GM21526 (cell line): ENCODE results near the gene SLC41A1.
A peak's percentile ranks its signal among the peaks of the same experiment; 100 is the strongest.

Source experiments
- ATAC-seq: cut with Tn5 transposase; IDR thresholded peaks from one replicate; pipeline ENCODE4 v1.9.1; 2021; ENCODE audit warnings: moderate library complexity; ENCODE audit not compliant: unreplicated experiment, low FRiP score

Gene SLC41A1

DNA sequence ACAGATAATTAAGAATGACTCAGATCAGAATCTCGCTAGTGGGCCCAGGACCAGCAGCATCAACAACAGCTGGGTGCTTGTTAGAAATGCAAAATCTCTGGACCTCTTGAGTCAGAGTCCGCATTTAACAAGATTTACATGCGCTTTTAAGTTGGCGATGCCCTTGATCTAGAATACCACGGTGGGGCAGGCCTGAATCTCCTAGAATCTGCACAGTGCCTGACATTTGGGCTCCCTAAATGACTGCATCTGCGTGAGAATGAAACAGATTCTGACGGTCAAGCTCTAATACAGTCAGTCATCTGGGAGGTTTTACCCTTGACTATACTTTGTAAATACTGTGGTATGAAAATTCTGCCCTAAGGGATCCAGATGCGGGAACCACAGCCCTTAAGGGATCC, 20.5 kb downstream of the SLC41A1 start:
- ATAC-seq: no peak

DNA sequence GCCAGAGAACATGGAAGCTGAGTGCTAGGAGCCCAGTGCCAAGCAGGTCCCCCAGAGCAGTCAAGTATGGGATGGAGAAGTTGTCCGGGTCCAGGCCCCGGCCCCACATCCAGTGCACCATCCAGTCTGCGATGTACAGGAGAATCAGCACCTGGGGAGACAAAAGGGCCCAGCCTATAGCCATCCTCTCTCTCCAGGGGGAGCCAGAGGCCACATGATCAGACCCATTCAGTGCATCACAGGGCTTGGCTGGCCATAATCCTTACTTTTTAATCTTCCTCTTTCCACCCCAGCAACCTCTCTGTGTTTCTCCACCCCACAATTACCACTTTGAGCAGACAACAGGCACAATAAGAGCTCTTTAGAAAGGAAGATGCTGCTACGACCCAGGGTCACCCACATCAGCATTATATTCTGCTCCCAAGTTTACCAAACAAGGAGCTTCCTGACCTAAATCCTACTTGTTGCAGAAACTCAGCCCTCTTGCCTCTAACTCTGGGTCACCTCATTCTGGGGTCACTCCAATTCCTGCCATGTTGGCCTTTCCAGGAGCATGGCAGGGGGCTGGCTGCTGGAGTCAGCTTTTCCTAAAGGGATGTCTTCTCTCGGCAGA, 21.3 kb downstream of the SLC41A1 start:
- ATAC-seq: peak; percentile 69

DNA sequence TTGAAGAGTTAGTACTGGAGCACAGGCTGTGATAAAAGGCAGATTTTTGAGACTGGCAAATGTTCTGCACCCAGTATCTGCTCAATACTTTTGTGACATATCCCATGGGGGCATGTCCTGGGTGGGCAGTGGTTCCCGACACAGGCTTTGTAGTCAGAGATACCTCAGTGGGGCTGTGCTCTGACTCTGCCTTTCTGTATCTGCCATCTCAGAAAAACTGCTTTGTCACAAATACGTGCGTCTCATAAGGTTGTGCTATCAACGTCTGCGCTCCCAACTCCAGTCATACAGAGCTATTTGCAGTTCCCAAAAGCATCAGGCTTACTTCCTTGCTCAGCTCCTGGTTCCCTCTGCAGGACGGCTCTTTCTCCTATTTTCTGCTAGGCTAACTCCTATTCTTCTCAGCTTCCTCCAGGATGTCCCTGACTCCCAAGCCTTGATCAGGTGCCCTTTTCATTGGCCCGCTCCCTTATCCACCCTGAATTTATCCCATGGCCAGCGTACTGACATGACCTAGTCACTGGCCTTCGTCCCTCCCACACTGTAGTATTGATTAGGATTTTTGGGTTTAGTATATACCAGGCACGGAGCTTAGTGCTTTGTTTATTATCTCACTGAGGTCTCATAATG, 25.6 kb downstream of the SLC41A1 start:
- no peak for ATAC-seq

DNA sequence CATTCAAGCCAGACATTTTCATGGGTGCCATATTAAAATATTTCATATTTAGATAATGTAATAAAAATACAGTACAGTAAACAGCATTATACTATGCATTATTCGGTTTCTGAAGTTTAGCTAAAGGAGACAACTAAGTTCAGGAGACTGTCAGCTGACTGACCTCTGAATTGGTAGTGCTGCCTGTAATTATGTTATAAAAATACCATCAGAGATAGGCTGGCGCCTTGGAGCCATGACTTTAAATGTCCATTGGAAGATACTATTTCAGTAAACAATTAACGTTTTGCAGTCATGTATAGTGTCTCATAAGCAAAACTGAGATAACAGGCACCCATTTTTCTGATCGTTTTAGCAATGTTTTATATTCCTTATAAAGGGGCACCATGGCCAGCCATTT, 26.4 kb downstream of the SLC41A1 start:
- no peak for ATAC-seq

- no peak for ATAC-seq
These were observed 27.6 kb downstream of the SLC41A1 start for GRCh38 chr1:205785446-205785845.

DNA sequence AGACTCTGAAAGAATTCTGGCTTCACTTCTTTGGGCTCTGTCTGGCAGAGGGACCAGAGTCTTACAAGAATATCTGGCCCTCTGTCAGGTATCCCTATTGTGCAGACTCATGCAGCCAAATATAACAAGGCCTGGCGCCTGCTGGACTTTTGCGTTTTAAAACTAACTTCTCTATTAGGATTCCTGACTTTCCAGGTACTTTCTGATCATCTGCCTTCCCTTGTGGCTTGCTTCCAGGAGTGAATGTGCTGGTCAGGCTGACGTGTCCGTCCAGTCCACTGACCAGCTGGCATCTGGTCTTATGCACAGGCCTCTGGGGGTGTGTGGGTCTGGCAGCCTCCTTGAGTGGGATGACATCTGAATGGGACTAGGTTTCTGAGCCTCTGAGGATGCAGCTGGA, 29.1 kb downstream of the SLC41A1 start:
- ATAC-seq: no peak

DNA sequence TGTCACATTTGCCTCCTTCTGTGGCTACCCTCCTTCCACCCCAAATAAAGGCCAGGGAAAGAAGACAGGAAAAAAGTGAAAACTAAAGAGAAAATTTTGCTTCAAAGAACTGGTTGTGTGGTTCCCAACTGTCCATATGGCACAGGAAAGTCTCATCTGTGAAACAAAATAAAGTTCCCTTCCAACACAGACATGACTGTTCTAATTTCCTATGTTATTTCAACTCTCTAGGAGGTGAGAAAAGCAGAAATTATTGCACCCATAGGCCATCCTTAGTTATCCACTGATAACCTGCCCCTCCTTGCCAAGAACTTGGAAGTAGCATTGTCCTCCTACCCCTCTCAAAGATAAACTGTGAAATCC, 29.6 kb downstream of the SLC41A1 start:
- ATAC-seq: no peak

GRCh38 chr1:205782627-205783432, 30.2 kb downstream of the SLC41A1 start:
- no peak for ATAC-seq

GRCh38 chr1:205780335-205780734, 32.7 kb downstream of the SLC41A1 start:
- ATAC-seq: no peak

DNA sequence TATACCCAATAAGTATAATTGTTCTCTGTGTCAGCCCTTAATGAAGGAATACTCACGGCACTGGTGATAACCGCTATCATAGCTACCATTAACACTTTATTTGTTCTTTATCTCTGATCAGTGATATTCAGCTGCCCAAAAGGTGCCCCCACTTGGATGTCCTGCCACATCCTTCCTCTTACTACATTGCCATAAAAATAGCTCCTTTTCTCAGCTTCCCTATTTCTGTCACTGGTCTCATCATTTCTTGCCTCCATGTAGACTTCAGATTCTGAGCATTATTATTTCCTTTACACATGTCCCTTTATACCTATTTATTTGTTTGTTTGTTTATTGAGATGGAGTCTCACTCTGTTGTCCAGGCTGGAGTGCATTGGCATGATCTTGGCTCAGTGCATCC, 35.0 kb downstream of the SLC41A1 start:
- ATAC-seq: no peak

DNA sequence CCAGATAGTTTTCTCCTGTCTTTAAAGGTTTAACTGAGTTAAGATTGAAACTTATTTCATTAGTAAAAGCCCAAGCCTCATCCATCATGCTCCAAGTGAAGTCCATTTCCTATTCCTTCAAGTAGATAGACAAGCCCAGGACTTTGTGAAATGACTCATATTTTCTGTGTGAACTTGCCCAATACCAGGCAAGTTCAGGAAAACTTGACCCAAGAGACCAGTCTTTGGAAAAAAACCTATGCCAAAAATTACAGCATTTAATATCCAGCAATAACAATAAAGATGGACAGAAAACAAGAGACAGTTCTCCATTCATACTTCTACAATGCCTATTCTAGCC, 37.3 kb downstream of the SLC41A1 start:
- no peak for ATAC-seq

- peak; percentile 70 for ATAC-seq
These were observed 37.8 kb downstream of the SLC41A1 start, which contains the start of gene RAB29 for GRCh38 chr1:205775015-205775716. RAB29 (minus strand) TSS chr1:205775482; CDS start chr1:205774956, 526 bp downstream.

- ATAC-seq: peak; percentile 17
These were observed 38.6 kb downstream of the SLC41A1 start for GRCh38 chr1:205774198-205775014.

- no peak for ATAC-seq
These were observed 40.4 kb downstream of the SLC41A1 start for GRCh38 chr1:205772607-205773032.

GRCh38 chr1:205770618-205771017, 42.4 kb downstream of the SLC41A1 start:
- no peak for ATAC-seq

GRCh38 chr1:205769641-205770365, 43.2 kb downstream of the SLC41A1 start:
- no peak for ATAC-seq

GRCh38 chr1:205767248-205767647, 45.8 kb downstream of the SLC41A1 start:
- ATAC-seq: no peak

DNA sequence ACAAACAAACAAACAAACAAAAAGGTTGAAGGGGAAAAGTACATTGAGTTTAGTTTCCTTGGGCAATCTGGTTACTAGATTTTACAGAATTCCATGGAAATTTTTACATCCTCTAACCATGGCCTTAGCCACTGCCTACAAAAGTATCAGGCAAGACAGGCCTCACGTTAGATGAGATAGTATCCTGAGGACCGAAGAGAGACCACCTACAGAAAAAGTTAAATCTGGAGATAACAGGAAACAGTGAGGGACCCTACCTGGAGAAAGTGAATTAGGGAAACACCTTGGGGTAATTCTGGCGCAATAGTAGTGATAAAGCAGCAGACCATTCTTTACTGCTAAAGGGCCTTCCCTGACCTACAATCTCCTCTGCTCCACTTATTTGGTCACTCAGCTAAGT, 46.4 kb downstream of the SLC41A1 start:
- no peak for ATAC-seq

DNA sequence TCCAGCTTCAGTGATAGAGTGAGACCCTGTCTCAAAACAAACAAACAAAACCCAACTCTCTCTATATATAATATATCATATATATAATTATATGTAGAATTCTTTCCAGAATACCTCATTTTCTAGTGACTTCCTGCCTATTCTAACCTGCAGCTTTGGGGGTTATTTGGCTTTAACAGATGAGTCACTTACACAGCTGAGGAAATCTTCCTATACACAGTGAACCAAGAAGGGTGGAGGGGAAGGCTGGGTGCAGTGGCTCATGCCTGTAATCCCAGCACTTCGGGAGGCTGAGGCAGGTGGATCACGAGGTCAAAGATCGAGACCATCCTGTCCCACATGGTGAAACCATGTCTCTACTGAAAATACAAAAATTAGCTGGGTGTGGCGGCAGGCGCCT, 47.0 kb downstream of the SLC41A1 start:
- ATAC-seq: no peak

- ATAC-seq: no peak
These were observed 48.4 kb downstream of the SLC41A1 start for GRCh38 chr1:205764578-205764977.
